Measurements from ENCODE around the gene TGFB3. TPM values are rescaled to one million over a fixed set of nuclear protein-coding genes. Genes with fewer than 3 reads are reported as not detected.

Gene TGFB3
- polyA plus RNA-seq, 1 donor from 2014 or later = 1.3 TPM

GRCh38 chr14:75977582-75977943, 4.2 kb downstream of the TGFB3 start:
- Histone ChIP-seq H3K4me2 (ENCODE audit: low read length) (no peak overlapping the region), H3K79me2 (replicated peaks; ENCODE audit: insufficient read depth, low read length) (no peaks in the 10 kb centered on the region), H3K27me3 (ENCODE audit: insufficient read depth, low read depth, low read length) (no peaks in the 10 kb centered on the region), H3K36me3 (ENCODE audit: insufficient read depth, low read length) (no peaks in the 10 kb centered on the region), H3K4me3 (ENCODE audit: low read length) (no peak overlapping the region), H3F3A (ENCODE audit: insufficient read depth, low read length, poor library complexity, severe bottlenecking) (no peaks in the 10 kb centered on the region), H3K9ac (ENCODE audit: low read length) (no peak overlapping the region), H3K9me2 (ENCODE audit: insufficient read depth, low read length) (no peaks in the 10 kb centered on the region), H2AFZ (ENCODE audit: low read depth, low read length) (no peak overlapping the region), H3K9me3 (ENCODE audit: low read length) (no peaks in the 10 kb centered on the region), H4K20me1 (ENCODE audit: insufficient read depth) (no peaks in the 10 kb centered on the region), H3K27ac (ENCODE audit: low read length) (no peak overlapping the region)
- no peak for TF ChIP-seq REST (IDR thresholded peaks at IDR 0.05; ENCODE audit: borderline replicate concordance)
- no peak for TF ChIP-seq SMC3 (conservative IDR thresholded peaks at IDR 0.05; ENCODE audit: poor library complexity)
- no peak for TF ChIP-seq MXI1 (conservative IDR thresholded peaks at IDR 0.05; ENCODE audit: poor library complexity, severe bottlenecking)
- no peak for TF ChIP-seq EP300 (conservative IDR thresholded peaks at IDR 0.05; ENCODE audit: poor library complexity, severe bottlenecking)
- TF ChIP-seq RAD21 (conservative IDR thresholded peaks at IDR 0.05) = no peak
- TF ChIP-seq EZH2 (IDR thresholded peaks at IDR 0.05; ENCODE audit: borderline replicate concordance, insufficient read depth, low read length, poor library complexity, severe bottlenecking) = no peak
- TF ChIP-seq CTCF (IDR thresholded peaks at IDR 0.05; ENCODE audit: poor library complexity, severe bottlenecking) = no peak
- no peak for TF ChIP-seq POLR2AphosphoS5 (IDR thresholded peaks at IDR 0.05)
- no peak for TF ChIP-seq TAF1 (IDR thresholded peaks at IDR 0.05; ENCODE audit: low read depth)

- H3K79me2 ChIP-seq (replicated peaks; ENCODE audit: insufficient read depth, low read length) = no peaks in the 10 kb centered on the region
- no peak overlapping the region for H3K4me2 ChIP-seq (ENCODE audit: low read length)
These were observed 4.8 kb downstream of the TGFB3 start for GRCh38 chr14:75976826-75977581.

More at GRCh38 chr14:75976826-75977581, 4.8 kb downstream of the TGFB3 start:
- H4K20me1 ChIP-seq (ENCODE audit: insufficient read depth) = no peaks in the 10 kb centered on the region
- H3F3A ChIP-seq (ENCODE audit: insufficient read depth, low read length, poor library complexity, severe bottlenecking) = no peaks in the 10 kb centered on the region
- no peak overlapping the region for H3K4me3 ChIP-seq (ENCODE audit: low read length)
- TF ChIP-seq MXI1 (conservative IDR thresholded peaks at IDR 0.05; ENCODE audit: poor library complexity, severe bottlenecking) (no peak), RAD21 (conservative IDR thresholded peaks at IDR 0.05) (no peak), CTCF (IDR thresholded peaks at IDR 0.05; ENCODE audit: poor library complexity, severe bottlenecking) (no peak), REST (IDR thresholded peaks at IDR 0.05; ENCODE audit: borderline replicate concordance) (no peak), EP300 (conservative IDR thresholded peaks at IDR 0.05; ENCODE audit: poor library complexity, severe bottlenecking) (no peak), SMC3 (conservative IDR thresholded peaks at IDR 0.05; ENCODE audit: poor library complexity) (no peak), POLR2AphosphoS5 (IDR thresholded peaks at IDR 0.05) (no peak), EZH2 (IDR thresholded peaks at IDR 0.05; ENCODE audit: borderline replicate concordance, insufficient read depth, low read length, poor library complexity, severe bottlenecking) (no peak), TAF1 (IDR thresholded peaks at IDR 0.05; ENCODE audit: low read depth) (no peak)
- no peaks in the 10 kb centered on the region for H3K27me3 ChIP-seq (ENCODE audit: insufficient read depth, low read depth, low read length)
- H2AFZ ChIP-seq (ENCODE audit: low read depth, low read length) = no peak overlapping the region
- no peaks in the 10 kb centered on the region for H3K36me3 ChIP-seq (ENCODE audit: insufficient read depth, low read length)
- H3K27ac ChIP-seq (ENCODE audit: low read length) = no peak overlapping the region
- H3K9me3 ChIP-seq (ENCODE audit: low read length) = no peaks in the 10 kb centered on the region
- H3K9me2 ChIP-seq (ENCODE audit: insufficient read depth, low read length) = no peaks in the 10 kb centered on the region
- no peak overlapping the region for H3K9ac ChIP-seq (ENCODE audit: low read length)
